Mammary epithelial cell (primary cell): Measurements from ENCODE around the gene KDM5A.

Source experiments
- EZH2 ChIP-seq: IDR thresholded peaks from 2 replicates; pipeline ENCODE4 v1.6.1; 2012; ENCODE audit warnings: low read length, inconsistent platforms, borderline replicate concordance
- TF ChIP-seq, protein P1 (sequence below), 2 donors: IDR thresholded peaks in 1 of 2; conservative IDR thresholded peaks in 1 of 2; 2 replicates each; pipeline ENCODE4 v1.5.1; 2011 to 2012; ENCODE audit warnings: inconsistent platforms in 2 of 2, low read length in 2 of 2, mild to moderate bottlenecking in 2 of 2, control low read depth in 1 of 2, low read depth in 1 of 2; ENCODE audit not compliant: insufficient read depth in 1 of 2; ENCODE audit errors: extremely low read depth in 1 of 2

GRCh38 chr12:242496-242895 lies 146.6 kb downstream of the KDM5A start:
- TF ChIP-seq, protein P1, sequence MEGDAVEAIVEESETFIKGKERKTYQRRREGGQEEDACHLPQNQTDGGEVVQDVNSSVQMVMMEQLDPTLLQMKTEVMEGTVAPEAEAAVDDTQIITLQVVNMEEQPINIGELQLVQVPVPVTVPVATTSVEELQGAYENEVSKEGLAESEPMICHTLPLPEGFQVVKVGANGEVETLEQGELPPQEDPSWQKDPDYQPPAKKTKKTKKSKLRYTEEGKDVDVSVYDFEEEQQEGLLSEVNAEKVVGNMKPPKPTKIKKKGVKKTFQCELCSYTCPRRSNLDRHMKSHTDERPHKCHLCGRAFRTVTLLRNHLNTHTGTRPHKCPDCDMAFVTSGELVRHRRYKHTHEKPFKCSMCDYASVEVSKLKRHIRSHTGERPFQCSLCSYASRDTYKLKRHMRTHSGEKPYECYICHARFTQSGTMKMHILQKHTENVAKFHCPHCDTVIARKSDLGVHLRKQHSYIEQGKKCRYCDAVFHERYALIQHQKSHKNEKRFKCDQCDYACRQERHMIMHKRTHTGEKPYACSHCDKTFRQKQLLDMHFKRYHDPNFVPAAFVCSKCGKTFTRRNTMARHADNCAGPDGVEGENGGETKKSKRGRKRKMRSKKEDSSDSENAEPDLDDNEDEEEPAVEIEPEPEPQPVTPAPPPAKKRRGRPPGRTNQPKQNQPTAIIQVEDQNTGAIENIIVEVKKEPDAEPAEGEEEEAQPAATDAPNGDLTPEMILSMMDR (conservative IDR thresholded peaks at IDR 0.05 in 1 of 2, IDR thresholded peaks at IDR 0.05 in 1 of 2; ENCODE audit: extremely low read depth in 1 of 2, insufficient read depth in 1 of 2, low read depth in 1 of 2, low read length in 2 of 2), result no peak
- no peak for TF ChIP-seq EZH2
